Measurements from ENCODE around the gene WRNIP1. TPM values are rescaled to one million over a fixed set of nuclear protein-coding genes. Genes with fewer than 3 reads are reported as not detected.

Gene WRNIP1
- total and polyA plus RNA-seq, 2 of the 13 experiments (the other 11 are each of a cell fraction or from before 2014, with no cell fraction given), result 77.7 to 90.3 TPM

DNA sequence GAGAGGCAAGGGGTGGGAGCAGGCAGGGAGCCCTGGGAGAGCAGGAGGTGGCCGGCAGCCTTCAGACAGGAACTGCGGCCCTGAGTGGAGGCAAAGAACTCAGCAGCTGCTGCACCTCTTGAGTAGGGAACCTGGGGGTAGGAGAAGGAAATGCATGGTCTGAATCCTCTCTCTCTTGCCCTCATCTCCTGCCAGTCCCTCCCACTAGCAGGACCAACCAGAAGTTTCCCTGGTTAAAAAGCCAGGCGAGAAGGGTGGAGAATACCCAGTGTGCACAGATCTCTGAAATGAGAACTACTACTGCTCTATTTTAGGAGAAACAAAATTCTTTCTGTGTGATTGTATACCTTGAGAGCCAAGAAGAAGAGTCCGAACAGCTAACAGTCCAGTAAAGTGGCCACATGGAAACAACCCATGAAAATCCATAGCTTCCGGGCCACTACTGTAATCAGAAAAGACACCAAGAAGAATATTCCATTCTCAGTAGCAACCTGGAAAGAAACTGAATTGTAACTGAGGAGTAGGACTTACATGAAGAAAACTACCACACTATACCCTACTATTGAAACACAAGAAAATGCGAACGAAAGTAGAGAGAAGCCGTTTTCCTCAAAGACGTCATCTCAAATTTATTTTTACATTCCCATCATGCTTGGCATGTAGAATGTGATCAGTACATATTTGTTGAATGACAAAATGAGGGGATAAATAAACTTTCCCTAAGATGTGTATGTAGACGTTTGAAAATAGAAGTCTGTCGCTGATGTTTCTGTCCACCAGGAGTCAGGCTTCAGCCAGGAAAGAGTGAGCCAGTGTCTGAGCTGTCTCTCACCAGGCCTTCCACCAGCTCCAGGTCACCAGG lies 25.6 kb downstream of the WRNIP1 start:
- no peaks in the 10 kb centered on the region for H3K9me3 ChIP-seq (ENCODE audit: low read length)
- ATAC-seq (peak; percentile 94), DNase-seq (ENCODE audit: low spot score) (peak; percentile 81), FAIRE-seq (peak; percentile 96)
- no peaks in the 10 kb centered on the region for H3K79me2 ChIP-seq (ENCODE audit: insufficient read depth, low read length)
- H3K4me1 ChIP-seq (ENCODE audit: insufficient read depth, low read length), result peaks cover 9% of the 10 kb centered on the region; the same call in 1 of the 2 replicates
- ChIA-PET POLR2A (interaction anchor here (0.6 to 2.2 kb wide), 12 partner anchors 25 to 1465 kb away, joined by 3 to 68 read pairs (median 3); partner anchors contain the start of genes SERPINB1, SERPINB9 and WRNIP1), CTCF (ENCODE audit: low intra/inter-chr PET ratio, low total read pairs) (interaction anchor here (1.4 to 3.3 kb wide), 6 partner anchors 51 to 198 kb away, joined by 7 to 57 read pairs (median 12); partner anchors contain the start of gene SERPINB1)
- H3K36me3 ChIP-seq (replicated peaks in 1 of 2; ENCODE audit: control insufficient read depth in 1 of 2, insufficient read depth in 2 of 2, low read length in 2 of 2), result peaks cover 3 to 14% of the 10 kb centered on the region in 2 experiments; a peak in 4 of 5 replicates
- 63% methylated on average over 11 of the region's 11 CpGs for WGBS (ENCODE audit: low lambda C conversion rate)
- in situ Hi-C loops (cut with HindIII; ENCODE audit: extremely low pct_ligation_motif_present, low pct_unique_long_range_greater_than_20kb) (loop anchor here (5.0 kb wide), 1 partner anchor 121 kb away; no protein-coding TSS in a partner anchor), intact Hi-C loops (cut with micrococcal nuclease; ENCODE audit: unreplicated experiment) (loop anchor here (1.0 to 2.0 kb wide), 7 partner anchors 50 to 197 kb away; partner anchors contain the start of gene SERPINB1)
- no peak overlapping the region for H3K4me2 ChIP-seq (ENCODE audit: low read depth, low read length)
- H3K27ac ChIP-seq (ENCODE audit: extremely low read length, insufficient read depth, low read length), result no peak overlapping the region
- no peaks in the 10 kb centered on the region for H3K27me3 ChIP-seq (ENCODE audit: control insufficient read depth in 1 of 2, insufficient read depth in 2 of 2, low read length in 2 of 2)
- H3K4me3 ChIP-seq (replicated peaks in 1 of 3; ENCODE audit: insufficient read depth in 1 of 3, low read depth in 2 of 3, low read length in 3 of 3), result no peak overlapping the region
- H4K20me1 ChIP-seq (ENCODE audit: insufficient read depth, low read length), result no peaks in the 10 kb centered on the region; the same call in 1 of the 2 replicates
- BruUV-seq (replicated peaks), result no TSS peak
- no peak overlapping the region for H2AFZ ChIP-seq (ENCODE audit: low read length)
- H3K9ac ChIP-seq (ENCODE audit: insufficient read depth, low read depth, low read length), result no peak overlapping the region
- peak; percentile 73; the same call in 1 of the 2 replicates for TF ChIP-seq ERF (CRISPR knock-in tag; IDR thresholded peaks at IDR 0.05)
- TF ChIP-seq SAP130 (CRISPR knock-in tag; IDR thresholded peaks at IDR 0.05; ENCODE audit: low read depth), result peak; percentile 50
- TF ChIP-seq ZFX (CRISPR knock-in tag; IDR thresholded peaks at IDR 0.05; ENCODE audit: low read depth), result peak; percentile 56
- 0 out of 4 replicates have a peak, but pooled peaks of 1 of the 2 experiments have one; percentile 11 for TF ChIP-seq EP300 (IDR thresholded peaks at IDR 0.05; ENCODE audit: low read depth in 2 of 2, low read length in 2 of 2)
- no peak for TF ChIP-seq EP300 (CRISPR knock-in tag; IDR thresholded peaks at IDR 0.05; ENCODE audit: borderline replicate concordance)
- TF ChIP-seq RAD51 (IDR thresholded peaks at IDR 0.05; ENCODE audit: borderline replicate concordance), result no peak
- TF ChIP-seq FOXK2 (IDR thresholded peaks at IDR 0.05), result no peak
- TF ChIP-seq YEATS2 (CRISPR knock-in tag; IDR thresholded peaks at IDR 0.05; ENCODE audit: borderline replicate concordance), result peak; percentile 63; the same call in 1 of the 2 replicates
- TF ChIP-seq SIX1 (CRISPR knock-in tag; IDR thresholded peaks at IDR 0.05; ENCODE audit: borderline replicate concordance), result 0 out of 2 replicates have a peak, but pooled peaks have one; percentile 45
- TF ChIP-seq, protein P1, sequence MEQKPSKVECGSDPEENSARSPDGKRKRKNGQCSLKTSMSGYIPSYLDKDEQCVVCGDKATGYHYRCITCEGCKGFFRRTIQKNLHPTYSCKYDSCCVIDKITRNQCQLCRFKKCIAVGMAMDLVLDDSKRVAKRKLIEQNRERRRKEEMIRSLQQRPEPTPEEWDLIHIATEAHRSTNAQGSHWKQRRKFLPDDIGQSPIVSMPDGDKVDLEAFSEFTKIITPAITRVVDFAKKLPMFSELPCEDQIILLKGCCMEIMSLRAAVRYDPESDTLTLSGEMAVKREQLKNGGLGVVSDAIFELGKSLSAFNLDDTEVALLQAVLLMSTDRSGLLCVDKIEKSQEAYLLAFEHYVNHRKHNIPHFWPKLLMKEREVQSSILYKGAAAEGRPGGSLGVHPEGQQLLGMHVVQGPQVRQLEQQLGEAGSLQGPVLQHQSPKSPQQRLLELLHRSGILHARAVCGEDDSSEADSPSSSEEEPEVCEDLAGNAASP (CRISPR knock-in tag; IDR thresholded peaks at IDR 0.05; ENCODE audit: borderline replicate concordance), result peak; percentile 62; the same call in 1 of the 2 replicates
- no peak for TF ChIP-seq ISX (CRISPR knock-in tag; conservative IDR thresholded peaks at IDR 0.05)
- TF ChIP-seq, protein P2, sequence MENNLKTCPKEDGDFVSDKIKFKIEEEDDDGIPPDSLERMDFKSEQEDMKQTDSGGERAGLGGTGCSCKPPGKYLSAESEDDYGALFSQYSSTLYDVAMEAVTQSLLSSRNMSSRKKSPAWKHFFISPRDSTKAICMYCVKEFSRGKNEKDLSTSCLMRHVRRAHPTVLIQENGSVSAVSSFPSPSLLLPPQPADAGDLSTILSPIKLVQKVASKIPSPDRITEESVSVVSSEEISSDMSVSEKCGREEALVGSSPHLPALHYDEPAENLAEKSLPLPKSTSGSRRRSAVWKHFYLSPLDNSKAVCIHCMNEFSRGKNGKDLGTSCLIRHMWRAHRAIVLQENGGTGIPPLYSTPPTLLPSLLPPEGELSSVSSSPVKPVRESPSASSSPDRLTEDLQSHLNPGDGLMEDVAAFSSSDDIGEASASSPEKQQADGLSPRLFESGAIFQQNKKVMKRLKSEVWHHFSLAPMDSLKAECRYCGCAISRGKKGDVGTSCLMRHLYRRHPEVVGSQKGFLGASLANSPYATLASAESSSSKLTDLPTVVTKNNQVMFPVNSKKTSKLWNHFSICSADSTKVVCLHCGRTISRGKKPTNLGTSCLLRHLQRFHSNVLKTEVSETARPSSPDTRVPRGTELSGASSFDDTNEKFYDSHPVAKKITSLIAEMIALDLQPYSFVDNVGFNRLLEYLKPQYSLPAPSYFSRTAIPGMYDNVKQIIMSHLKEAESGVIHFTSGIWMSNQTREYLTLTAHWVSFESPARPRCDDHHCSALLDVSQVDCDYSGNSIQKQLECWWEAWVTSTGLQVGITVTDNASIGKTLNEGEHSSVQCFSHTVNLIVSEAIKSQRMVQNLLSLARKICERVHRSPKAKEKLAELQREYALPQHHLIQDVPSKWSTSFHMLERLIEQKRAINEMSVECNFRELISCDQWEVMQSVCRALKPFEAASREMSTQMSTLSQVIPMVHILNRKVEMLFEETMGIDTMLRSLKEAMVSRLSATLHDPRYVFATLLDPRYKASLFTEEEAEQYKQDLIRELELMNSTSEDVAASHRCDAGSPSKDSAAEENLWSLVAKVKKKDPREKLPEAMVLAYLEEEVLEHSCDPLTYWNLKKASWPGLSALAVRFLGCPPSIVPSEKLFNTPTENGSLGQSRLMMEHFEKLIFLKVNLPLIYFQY (CRISPR knock-in tag; IDR thresholded peaks at IDR 0.05; ENCODE audit: borderline replicate concordance), result peak; percentile 51; the same call in 1 of the 2 replicates
- no peak for TF ChIP-seq LCORL (IDR thresholded peaks at IDR 0.05)
- TF ChIP-seq LCORL (CRISPR knock-in tag; IDR thresholded peaks at IDR 0.05), result 0 out of 2 replicates have a peak, but pooled peaks have one; percentile 41
- TF ChIP-seq FOXA3 (CRISPR knock-in tag; IDR thresholded peaks at IDR 0.05), result peak; percentile 25; the same call in 1 of the 2 replicates
- TF ChIP-seq, protein P3, sequence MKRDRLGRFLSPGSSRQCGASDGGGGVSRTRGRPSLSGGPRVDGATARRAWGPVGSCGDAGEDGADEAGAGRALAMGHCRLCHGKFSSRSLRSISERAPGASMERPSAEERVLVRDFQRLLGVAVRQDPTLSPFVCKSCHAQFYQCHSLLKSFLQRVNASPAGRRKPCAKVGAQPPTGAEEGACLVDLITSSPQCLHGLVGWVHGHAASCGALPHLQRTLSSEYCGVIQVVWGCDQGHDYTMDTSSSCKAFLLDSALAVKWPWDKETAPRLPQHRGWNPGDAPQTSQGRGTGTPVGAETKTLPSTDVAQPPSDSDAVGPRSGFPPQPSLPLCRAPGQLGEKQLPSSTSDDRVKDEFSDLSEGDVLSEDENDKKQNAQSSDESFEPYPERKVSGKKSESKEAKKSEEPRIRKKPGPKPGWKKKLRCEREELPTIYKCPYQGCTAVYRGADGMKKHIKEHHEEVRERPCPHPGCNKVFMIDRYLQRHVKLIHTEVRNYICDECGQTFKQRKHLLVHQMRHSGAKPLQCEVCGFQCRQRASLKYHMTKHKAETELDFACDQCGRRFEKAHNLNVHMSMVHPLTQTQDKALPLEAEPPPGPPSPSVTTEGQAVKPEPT (CRISPR knock-in tag; IDR thresholded peaks at IDR 0.05; ENCODE audit: low read depth), result no peak

Data from HepG2 (cell line).